Lower leg skin (tissue), 4 donors: ENCODE measurements around the gene GTPBP4. TPM values are rescaled to one million over a fixed set of nuclear protein-coding genes. Genes with fewer than 3 reads are reported as not detected.

ENCODE experiments used
- DNase-seq, 2 donors: peaks; one replicate each; pipeline ENCODE4 v3.0.0-alpha.2; 2019; ENCODE audit warnings: low spot score in 2 of 2
- H3K4me3 ChIP-seq: fragments of 200-600 bp; sonication (generic); 2 replicates; pipeline ENCODE4 v1.5.1; 2017; ENCODE audit warnings: mild to moderate bottlenecking, low read depth; ENCODE audit not compliant: poor library complexity, severe bottlenecking
- CTCF ChIP-seq, 3 donors: fragments of 450-650 bp; IDR thresholded peaks; one replicate each; pipeline ENCODE4 v1.5.1; 2016; ENCODE audit warnings: antibody characterized with exemption in 3 of 3, mild to moderate bottlenecking in 3 of 3, moderate library complexity in 2 of 3
- POLR2A ChIP-seq, 2 donors: fragments of 450-650 bp; IDR thresholded peaks; one replicate each; pipeline ENCODE4 v1.6.1; 2016 to 2017; ENCODE audit warnings: antibody characterized with exemption in 2 of 2, mild to moderate bottlenecking in 1 of 2, moderate library complexity in 1 of 2
- WGBS, 2 donors: methylation state at CpG; one replicate each; pipeline ENCODE4 v1.1.5; 2018; 5-methylcytosine and 5-hydroxymethylcytosine counted together
- intact Hi-C: fragments of 100-400 bp; cut with DNase I; formaldehyde crosslinking; loops from one replicate; pipeline ENCODE4 v1.15.0; 2023; ENCODE audit warnings: low total_unique reads
- total RNA-seq, 4 donors: library from RNA; depleted of rRNA; stranded (reverse); fragments of >200 nt; gene quantifications; one replicate each; pipeline ENCODE4 v1.1.0, GENCODE V29; 2016

Gene GTPBP4
- total RNA-seq, 4 donors from 2014 or later = 8.8 to 23.2 (median 15.8) TPM

- intact Hi-C loops = no loop called here
- 81 to 83% methylated on average over 15 of the region's 15 CpGs for WGBS, 2 donors
- peak in 1 of 2 donors; percentile 76 for DNase-seq
- TF ChIP-seq CTCF (IDR thresholded peaks at IDR 0.05) = no peak
- no peak for TF ChIP-seq POLR2A (IDR thresholded peaks at IDR 0.05)
- H3K4me3 ChIP-seq = no peak overlapping the region
Observed at GRCh38 chr10:969473-970150, 18.6 kb upstream of the GTPBP4 start.

- WGBS, 2 donors = 44 to 45% methylated on average over 14 of the region's 14 CpGs
- DNase-seq = peak in 1 of 2 donors; percentile 65
- TF ChIP-seq POLR2A (IDR thresholded peaks at IDR 0.05) (no peak), CTCF (IDR thresholded peaks at IDR 0.05) (no peak)
- intact Hi-C loops = no loop called here
- H3K4me3 ChIP-seq = no peak overlapping the region
Observed at GRCh38 chr10:970311-971149, 17.7 kb upstream of the GTPBP4 start.

GRCh38 chr10:971150-971542 lies 17.1 kb upstream of the GTPBP4 start:
- H3K4me3 ChIP-seq = no peak overlapping the region
- TF ChIP-seq CTCF (IDR thresholded peaks at IDR 0.05) (no peak), POLR2A (IDR thresholded peaks at IDR 0.05) (no peak)
- 45 to 65% methylated on average over 4 of the region's 4 CpGs for WGBS, 2 donors
- DNase-seq = peak in 1 of 2 donors; percentile 83
- intact Hi-C loops = no loop called here

- intact Hi-C loops = no loop called here
- WGBS, 2 donors = 74 to 84% methylated on average over 12 of the region's 12 CpGs
- TF ChIP-seq CTCF (IDR thresholded peaks at IDR 0.05) (no peak), POLR2A (IDR thresholded peaks at IDR 0.05) (no peak)
- peak in 1 of 2 donors; percentile 74 for DNase-seq
- H3K4me3 ChIP-seq = no peak overlapping the region
Observed at GRCh38 chr10:971613-972012, 16.6 kb upstream of the GTPBP4 start.

- WGBS, 2 donors = 78 to 86% methylated on average over 8 of the region's 8 CpGs
- H3K4me3 ChIP-seq = no peak overlapping the region
- DNase-seq = peak in 1 of 2 donors; percentile 25
- intact Hi-C loops = no loop called here
- TF ChIP-seq POLR2A (IDR thresholded peaks at IDR 0.05) (no peak), CTCF (IDR thresholded peaks at IDR 0.05) (no peak)
Observed at GRCh38 chr10:972763-973162, 15.5 kb upstream of the GTPBP4 start.
